HG02938 (cell line): ENCODE results near the gene BGN.
A peak's percentile ranks its signal among the peaks of the same experiment; 100 is the strongest.

Source experiments
- ATAC-seq: cut with Tn5 transposase; IDR thresholded peaks from one replicate; pipeline ENCODE4 v1.9.1; 2021; ENCODE audit warnings: mild to moderate bottlenecking, moderate library complexity; ENCODE audit not compliant: unreplicated experiment

The BGN gene

GRCh38 chrX:153459986-153460385 is 34.8 kb upstream of the BGN start:
- ATAC-seq: no peak

- ATAC-seq: no peak
Observed at GRCh38 chrX:153460826-153461225, 34.0 kb upstream of the BGN start.

GRCh38 chrX:153462291-153462690 is 32.5 kb upstream of the BGN start:
- no peak for ATAC-seq

- no peak for ATAC-seq
Observed at GRCh38 chrX:153463031-153463430, 31.7 kb upstream of the BGN start.

- no peak for ATAC-seq
Observed at GRCh38 chrX:153463556-153463955, 31.2 kb upstream of the BGN start.

GRCh38 chrX:153464116-153464515 is 30.7 kb upstream of the BGN start:
- no peak for ATAC-seq

- ATAC-seq: no peak
Observed at GRCh38 chrX:153465691-153466380, 28.9 kb upstream of the BGN start.

- ATAC-seq: no peak
Observed at GRCh38 chrX:153468008-153468580, 26.7 kb upstream of the BGN start.

GRCh38 chrX:153469811-153470410 is 24.9 kb upstream of the BGN start:
- peak; percentile 36 for ATAC-seq

- peak; percentile 75 for ATAC-seq
Observed at GRCh38 chrX:153470411-153471363, 24.1 kb upstream of the BGN start, which contains the start of gene HAUS7. HAUS7 (minus strand) TSS chrX:153470576; CDS start chrX:153470557, 19 bp downstream.

GRCh38 chrX:153471663-153472280 is 23.0 kb upstream of the BGN start:
- no peak for ATAC-seq

GRCh38 chrX:153473126-153473525 is 21.7 kb upstream of the BGN start:
- ATAC-seq: no peak

GRCh38 chrX:153474266-153474665 is 20.5 kb upstream of the BGN start:
- no peak for ATAC-seq

GRCh38 chrX:153474718-153475117 is 20.1 kb upstream of the BGN start:
- no peak for ATAC-seq

GRCh38 chrX:153475271-153475670 is 19.5 kb upstream of the BGN start:
- no peak for ATAC-seq

GRCh38 chrX:153475751-153476281 is 19.0 kb upstream of the BGN start:
- ATAC-seq: no peak

- ATAC-seq: no peak
Observed at GRCh38 chrX:153476666-153477363, 18.0 kb upstream of the BGN start.

GRCh38 chrX:153477364-153477857 is 17.4 kb upstream of the BGN start:
- no peak for ATAC-seq

GRCh38 chrX:153477901-153478300 is 16.9 kb upstream of the BGN start:
- no peak for ATAC-seq

- no peak for ATAC-seq
Observed at GRCh38 chrX:153478746-153479145, 16.0 kb upstream of the BGN start.
